Stomach (tissue), 4 donors: ENCODE measurements around the gene TUBA4B.
A peak's percentile ranks its signal among the peaks of the same experiment; 100 is the strongest.

Experiments used
- CTCF ChIP-seq, 7 experiments: fragments of 450-650 bp in 4 of 7; fragments of 200-600 bp in 3 of 7; sonication (generic) in 3 of 7; IDR thresholded peaks; one replicate each; pipeline ENCODE4 v1.5.1; 2016 to 2019; ENCODE audit warnings: antibody characterized with exemption in 7 of 7, control low read depth in 2 of 7, mild to moderate bottlenecking in 1 of 7
- POLR2A ChIP-seq, 4 donors: fragments of 450-650 bp; IDR thresholded peaks; one replicate each; pipeline ENCODE4 v1.6.1; 2016; ENCODE audit warnings: antibody characterized with exemption in 4 of 4, control low read depth in 2 of 4, mild to moderate bottlenecking in 1 of 4, moderate library complexity in 1 of 4

- no peak for TF ChIP-seq CTCF (IDR thresholded peaks at IDR 0.05)
- TF ChIP-seq POLR2A (IDR thresholded peaks at IDR 0.05) = peak in 1 of 4 donors; percentile 26
Observed at GRCh38 chr2:219249203-219249980, 3.7 kb upstream of the TUBA4B start.
